GM21825 (cell line): ENCODE data around the gene SLC9A5.

Source experiments
- ATAC-seq: cut with Tn5 transposase; IDR thresholded peaks from one replicate; pipeline ENCODE4 v1.9.1; 2021; ENCODE audit warnings: mild to moderate bottlenecking, moderate library complexity; ENCODE audit not compliant: unreplicated experiment

The SLC9A5 gene

GRCh38 chr16:67238278-67238575 is 10.6 kb upstream of the SLC9A5 start:
- no peak for ATAC-seq

- ATAC-seq = no peak
Measured at GRCh38 chr16:67238806-67239470, 9.8 kb upstream of the SLC9A5 start.

- no peak for ATAC-seq
Measured at GRCh38 chr16:67240506-67240905, 8.3 kb upstream of the SLC9A5 start.

- no peak for ATAC-seq
Measured at GRCh38 chr16:67241008-67241900, 7.5 kb upstream of the SLC9A5 start.

- ATAC-seq = no peak
Measured at GRCh38 chr16:67242138-67242730, 6.5 kb upstream of the SLC9A5 start.

- ATAC-seq = no peak
Measured at GRCh38 chr16:67243481-67243880, 5.3 kb upstream of the SLC9A5 start.

GRCh38 chr16:67244387-67245185 is 4.2 kb upstream of the SLC9A5 start:
- peak; percentile 47 for ATAC-seq

GRCh38 chr16:67245186-67245585 is 3.6 kb upstream of the SLC9A5 start:
- ATAC-seq = no peak

GRCh38 chr16:67245674-67246080 is 3.1 kb upstream of the SLC9A5 start:
- ATAC-seq = no peak

- ATAC-seq = no peak
Measured at GRCh38 chr16:67246081-67246755, 2.6 kb upstream of the SLC9A5 start.

- ATAC-seq = no peak
Measured at GRCh38 chr16:67246756-67247191, 2.0 kb upstream of the SLC9A5 start.

- ATAC-seq = peak; percentile 40
Measured at GRCh38 chr16:67247192-67248072, 1.3 kb upstream of the SLC9A5 start, which contains the start of gene FHOD1. FHOD1 (minus strand) TSS chr16:67247481; CDS start chr16:67247410, 71 bp downstream.

- no peak for ATAC-seq
Measured at GRCh38 chr16:67248073-67248400, 742 bp upstream of the SLC9A5 start.

GRCh38 chr16:67249178-67250044 is 632 bp downstream of the SLC9A5 start:
- no peak for ATAC-seq

- ATAC-seq = no peak
Measured at GRCh38 chr16:67250045-67250327, 1.2 kb downstream of the SLC9A5 start.

GRCh38 chr16:67252609-67253497 is 4.1 kb downstream of the SLC9A5 start:
- ATAC-seq = no peak

- ATAC-seq = no peak
Measured at GRCh38 chr16:67254801-67255552, 6.2 kb downstream of the SLC9A5 start.
